HepG2 (cell line): Measurements from ENCODE around the gene GLB1L. TPM values are rescaled to one million over a fixed set of nuclear protein-coding genes. Genes with fewer than 3 reads are reported as not detected.

Experiments
- ARHGAP35 ChIP-seq: sonication (generic); formaldehyde crosslinking; IDR thresholded peaks from 2 replicates; pipeline ENCODE4 v1.9.0; 2022; ENCODE audit warnings: mild to moderate bottlenecking, inconsistent platforms, moderate library complexity, missing genetic modification reagents, borderline replicate concordance
- ATRX ChIP-seq: sonication (generic); formaldehyde crosslinking; IDR thresholded peaks from 2 replicates; pipeline ENCODE4 v1.4.0; 2020; ENCODE audit warnings: missing genetic modification reagents, borderline replicate concordance
- BORCS8-MEF2B ChIP-seq: sonication (generic); formaldehyde crosslinking; IDR thresholded peaks from 2 replicates; pipeline ENCODE4 v1.8.0; 2022; ENCODE audit warnings: mild to moderate bottlenecking, missing genetic modification reagents
- IRF1 ChIP-seq: sonication (generic); formaldehyde crosslinking; IDR thresholded peaks from 2 replicates; pipeline ENCODE4 v1.4.0; 2020; ENCODE audit warnings: low read depth, mild to moderate bottlenecking, missing genetic modification reagents
- SKIL ChIP-seq: sonication (generic); formaldehyde crosslinking; IDR thresholded peaks from 2 replicates; pipeline ENCODE4 v1.8.0; 2022; ENCODE audit warnings: missing genetic modification reagents, mild to moderate bottlenecking, moderate library complexity, borderline replicate concordance
- TP53 ChIP-seq: sonication (generic); formaldehyde crosslinking; conservative IDR thresholded peaks from 2 replicates; pipeline ENCODE4 v1.4.0; 2020; ENCODE audit warnings: missing genetic modification reagents
- YY1 ChIP-seq: IDR thresholded peaks from 2 replicates; pipeline ENCODE4 v1.6.1; 2011; ENCODE audit warnings: low read length, low read depth, moderate library complexity, mild to moderate bottlenecking; ENCODE audit not compliant: insufficient read depth, insufficient replicate concordance
- ZFY ChIP-seq: sonication (generic); formaldehyde crosslinking; IDR thresholded peaks from 2 replicates; pipeline ENCODE4 v1.4.0; 2020; ENCODE audit warnings: missing genetic modification reagents
- ZNF224 ChIP-seq: sonication (generic); formaldehyde crosslinking; IDR thresholded peaks from 2 replicates; pipeline ENCODE4 v1.5.0; 2020; ENCODE audit warnings: mild to moderate bottlenecking, missing genetic modification reagents
- ZNF282 ChIP-seq: fragments of 450-650 bp; IDR thresholded peaks from 2 replicates; pipeline ENCODE4 v1.6.1; 2018; ENCODE audit not compliant: partially characterized antibody
- ZNF616 ChIP-seq: sonication (generic); formaldehyde crosslinking; IDR thresholded peaks from 2 replicates; pipeline ENCODE4 v1.5.0; 2020; ENCODE audit warnings: low read depth, mild to moderate bottlenecking, missing genetic modification reagents
- ZNF781 ChIP-seq: sonication (generic); formaldehyde crosslinking; IDR thresholded peaks from 2 replicates; pipeline ENCODE4 v1.5.1; 2020; ENCODE audit warnings: borderline replicate concordance, mild to moderate bottlenecking, missing genetic modification reagents; ENCODE audit errors: not compliant biosample characterization
- polyA plus RNA-seq, 8 experiments: library from polyadenylated mRNA; depleted of rRNA in 3 of 8; stranded (reverse) in 7 of 8; unstranded in 1 of 8; fragments of >200 nt; fragmentation: Illumina TruSeq in 4 of 8; extraction: Trizol in 4 of 8; gene quantifications; 2 replicates each; pipeline versions ENCODE4 v1.2.1 to v1.2.3, GENCODE V29; 2011 to 2016; ENCODE audit warnings: low read depth in 4 of 8, missing spikeins in 1 of 8, mixed read lengths in 1 of 8; ENCODE audit not compliant: insufficient read depth in 1 of 8
- total RNA-seq, 5 experiments: library from RNA; depleted of rRNA; stranded (reverse); fragments of >200 nt; fragmentation: Illumina TruSeq; extraction: Trizol; gene quantifications; 2 replicates each; pipeline ENCODE4 v1.2.3, GENCODE V29; 2016; ENCODE audit warnings: low read depth in 1 of 5
- TF ChIP-seq, protein P1 (sequence below): sonication (generic); formaldehyde crosslinking; IDR thresholded peaks from 2 replicates; pipeline ENCODE4 v1.8.0; 2022; ENCODE audit warnings: mild to moderate bottlenecking, missing genetic modification reagents, moderate library complexity
- TF ChIP-seq, protein P2 (sequence below): sonication (generic); formaldehyde crosslinking; conservative IDR thresholded peaks from 2 replicates; pipeline ENCODE4 v1.4.0; 2020; ENCODE audit warnings: mild to moderate bottlenecking, missing genetic modification reagents, moderate library complexity

Gene GLB1L
- total and polyA plus RNA-seq, 2 of the 13 experiments (the other 11 are each of a cell fraction or from before 2014, with no cell fraction given) = 6.8 to 7.3 TPM

- TF ChIP-seq SKIL (CRISPR knock-in tag) (no peak), TP53 (CRISPR knock-in tag) (peak; percentile 94), ZNF224 (peak; percentile 87), BORCS8-MEF2B (CRISPR knock-in tag) (peak; percentile 99), ZNF616 (CRISPR knock-in tag) (peak; percentile 95), IRF1 (CRISPR knock-in tag) (no peak), ZNF282 (no peak), ZFY (peak; percentile 98), ATRX (CRISPR knock-in tag) (no peak), ARHGAP35 (CRISPR knock-in tag) (peak; percentile 97), ZNF781 (CRISPR knock-in tag) (peak; percentile 33), YY1 (peak; percentile 65)
- TF ChIP-seq, protein P1, sequence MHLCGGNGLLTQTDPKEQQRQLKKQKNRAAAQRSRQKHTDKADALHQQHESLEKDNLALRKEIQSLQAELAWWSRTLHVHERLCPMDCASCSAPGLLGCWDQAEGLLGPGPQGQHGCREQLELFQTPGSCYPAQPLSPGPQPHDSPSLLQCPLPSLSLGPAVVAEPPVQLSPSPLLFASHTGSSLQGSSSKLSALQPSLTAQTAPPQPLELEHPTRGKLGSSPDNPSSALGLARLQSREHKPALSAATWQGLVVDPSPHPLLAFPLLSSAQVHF (CRISPR knock-in tag) = peak; percentile 76; the same call in 1 of the 2 replicates
- TF ChIP-seq, protein P2, sequence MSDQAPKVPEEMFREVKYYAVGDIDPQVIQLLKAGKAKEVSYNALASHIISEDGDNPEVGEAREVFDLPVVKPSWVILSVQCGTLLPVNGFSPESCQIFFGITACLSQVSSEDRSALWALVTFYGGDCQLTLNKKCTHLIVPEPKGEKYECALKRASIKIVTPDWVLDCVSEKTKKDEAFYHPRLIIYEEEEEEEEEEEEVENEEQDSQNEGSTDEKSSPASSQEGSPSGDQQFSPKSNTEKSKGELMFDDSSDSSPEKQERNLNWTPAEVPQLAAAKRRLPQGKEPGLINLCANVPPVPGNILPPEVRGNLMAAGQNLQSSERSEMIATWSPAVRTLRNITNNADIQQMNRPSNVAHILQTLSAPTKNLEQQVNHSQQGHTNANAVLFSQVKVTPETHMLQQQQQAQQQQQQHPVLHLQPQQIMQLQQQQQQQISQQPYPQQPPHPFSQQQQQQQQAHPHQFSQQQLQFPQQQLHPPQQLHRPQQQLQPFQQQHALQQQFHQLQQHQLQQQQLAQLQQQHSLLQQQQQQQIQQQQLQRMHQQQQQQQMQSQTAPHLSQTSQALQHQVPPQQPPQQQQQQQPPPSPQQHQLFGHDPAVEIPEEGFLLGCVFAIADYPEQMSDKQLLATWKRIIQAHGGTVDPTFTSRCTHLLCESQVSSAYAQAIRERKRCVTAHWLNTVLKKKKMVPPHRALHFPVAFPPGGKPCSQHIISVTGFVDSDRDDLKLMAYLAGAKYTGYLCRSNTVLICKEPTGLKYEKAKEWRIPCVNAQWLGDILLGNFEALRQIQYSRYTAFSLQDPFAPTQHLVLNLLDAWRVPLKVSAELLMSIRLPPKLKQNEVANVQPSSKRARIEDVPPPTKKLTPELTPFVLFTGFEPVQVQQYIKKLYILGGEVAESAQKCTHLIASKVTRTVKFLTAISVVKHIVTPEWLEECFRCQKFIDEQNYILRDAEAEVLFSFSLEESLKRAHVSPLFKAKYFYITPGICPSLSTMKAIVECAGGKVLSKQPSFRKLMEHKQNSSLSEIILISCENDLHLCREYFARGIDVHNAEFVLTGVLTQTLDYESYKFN (CRISPR knock-in tag) = peak; percentile 48
Observed at GRCh38 chr2:219218732-219219701, 26.2 kb downstream of the GLB1L start, which contains the start of gene ABCB6 (continued).
